Aorta (tissue), 5 donors: ENCODE results near the gene BRSK1. TPM values are rescaled to one million over a fixed set of nuclear protein-coding genes. Genes with fewer than 3 reads are reported as not detected.

Experiments
- ATAC-seq: fragments of 200-7000 bp; cut with Tn5 transposase; one replicate; pipeline ENCODE4 v1.9.1; 2022; ENCODE audit warnings: moderate library complexity; ENCODE audit not compliant: low FRiP score
- DNase-seq, 2 donors: peaks; one replicate each; pipeline ENCODE4 v3.0.0-alpha.2; 2020
- H3K27ac ChIP-seq, 2 donors: one replicate each; pipeline ENCODE4 v1.5.1; 2013; ENCODE audit warnings: low read length in 2 of 2, mild to moderate bottlenecking in 2 of 2, moderate library complexity in 2 of 2, control low read depth in 1 of 2, inconsistent platforms in 1 of 2, low read depth in 1 of 2
- H3K27me3 ChIP-seq, 2 donors: one replicate each; pipeline ENCODE4 v1.6.1; 2013; ENCODE audit warnings: control low read depth in 1 of 2, low read length in 1 of 2, mild to moderate bottlenecking in 1 of 2, moderate library complexity in 1 of 2; ENCODE audit not compliant: insufficient read depth in 2 of 2, control insufficient read depth in 1 of 2
- H3K36me3 ChIP-seq, 2 donors: one replicate each; pipeline ENCODE4 v1.6.1; 2013; ENCODE audit warnings: control low read depth in 1 of 2, low read length in 1 of 2, mild to moderate bottlenecking in 1 of 2; ENCODE audit not compliant: insufficient read depth in 2 of 2, control insufficient read depth in 1 of 2
- H3K4me1 ChIP-seq, 2 donors: one replicate each; pipeline ENCODE4 v1.6.1; 2013; ENCODE audit warnings: low read length in 2 of 2, control low read depth in 1 of 2, mild to moderate bottlenecking in 1 of 2, moderate library complexity in 1 of 2; ENCODE audit not compliant: insufficient read depth in 2 of 2, control insufficient read depth in 1 of 2
- H3K4me3 ChIP-seq, 2 donors: one replicate each; pipeline ENCODE4 v1.5.1; 2013; ENCODE audit warnings: low read length in 2 of 2, control low read depth in 1 of 2, mild to moderate bottlenecking in 1 of 2
- H3K9me3 ChIP-seq: one replicate; pipeline ENCODE4 v1.6.1; 2013; ENCODE audit warnings: mild to moderate bottlenecking, low read length; ENCODE audit not compliant: control insufficient read depth
- WGBS, 2 donors: extraction: QIAGEN DNeasy Blood & Tissue Kit; methylation state at CpG; one replicate each; pipeline ENCODE4 v1.1.7; 2013; 5-methylcytosine and 5-hydroxymethylcytosine counted together
- intact Hi-C, 2 donors: fragments of 100-400 bp; cut with DNase I; formaldehyde crosslinking; loops; one replicate each; pipeline versions ENCODE4 v1.14.2 to v1.15.0; 2022
- polyA plus RNA-seq, 2 donors: library from polyadenylated mRNA; stranded (reverse); fragments of 200-250 nt; gene quantifications; one replicate each; pipeline ENCODE4 v1.2.3, GENCODE V29; 2013
- total RNA-seq, 2 donors: library from RNA; stranded (reverse); fragmentation: NEBNext Ultra II Directional; extraction: Animal tissue kit (Norgen Biotek cat#: 25700); gene quantifications; one replicate each; pipeline ENCODE4 v1.2.1, GENCODE V29; 2021
- donor health status: healthy with polysubstance abuse.
- donor health status: Bipolar disorder and iron deficiency.
- donor health status: DM: no; HTN: no; CAD: no.
- donor health status: DM: no; HTN: no; CAD: no.
- donor health status: DM: yes; HTN: yes; CAD: no.

The BRSK1 gene
- total and polyA plus RNA-seq, 4 donors: 4.8 to 25.1 (median 16.3) TPM

- Histone ChIP-seq H3K27me3 (no peaks in the 10 kb centered on the region), H3K4me3 (no peak overlapping the region), H3K9me3 (no peaks in the 10 kb centered on the region), H3K27ac (no peak overlapping the region), H3K36me3 (peaks cover 0 to 2% of the 10 kb centered on the region in 2 donors), H3K4me1 (no peaks in the 10 kb centered on the region)
- DNase-seq: peak in 1 of 2 donors; percentile 40
- no peak for ATAC-seq
- 80 to 81% methylated on average over 14 of the region's 14 CpGs for WGBS, 2 donors
- intact Hi-C loops: no loop called here
Observed at GRCh38 chr19:55304980-55305379, 21.2 kb downstream of the BRSK1 start.

- peaks cover 0 to 2% of the 10 kb centered on the region in 2 donors for H3K36me3 ChIP-seq
- no peaks in the 10 kb centered on the region for H3K4me1 ChIP-seq
- intact Hi-C loops: no loop called here
- no peak overlapping the region for H3K4me3 ChIP-seq
- DNase-seq (no peak), ATAC-seq (no peak)
- H3K9me3 ChIP-seq: no peaks in the 10 kb centered on the region
- no peak overlapping the region for H3K27ac ChIP-seq
- 83% methylated on average over 9 of the region's 9 CpGs for WGBS, 2 donors
- H3K27me3 ChIP-seq: no peaks in the 10 kb centered on the region
Observed at GRCh38 chr19:55305491-55305890, 21.7 kb downstream of the BRSK1 start.

- DNase-seq (no peak), ATAC-seq (no peak)
- intact Hi-C loops: no loop called here
- Histone ChIP-seq H3K4me3 (no peak overlapping the region), H3K36me3 (peaks cover 0 to 2% of the 10 kb centered on the region in 2 donors), H3K27ac (no peak overlapping the region), H3K4me1 (no peaks in the 10 kb centered on the region), H3K27me3 (no peaks in the 10 kb centered on the region), H3K9me3 (no peaks in the 10 kb centered on the region)
- 92% methylated on average over 17 of the region's 17 CpGs for WGBS, 2 donors
Observed at GRCh38 chr19:55305983-55306562, 22.3 kb downstream of the BRSK1 start.

- peaks cover 0 to 2% of the 10 kb centered on the region in 2 donors for H3K36me3 ChIP-seq
- H3K27me3 ChIP-seq: no peaks in the 10 kb centered on the region
- no peak overlapping the region for H3K4me3 ChIP-seq
- H3K4me1 ChIP-seq: no peaks in the 10 kb centered on the region
- H3K9me3 ChIP-seq: no peaks in the 10 kb centered on the region
- no peak for ATAC-seq
- no peak for DNase-seq
- intact Hi-C loops: no loop called here
- WGBS, 2 donors: 82% methylated on average over 3 of the region's 3 CpGs
- no peak overlapping the region for H3K27ac ChIP-seq
Observed at GRCh38 chr19:55306712-55307111, 22.9 kb downstream of the BRSK1 start.

GRCh38 chr19:55308281-55308680 is 24.5 kb downstream of the BRSK1 start:
- DNase-seq: no peak
- 95% methylated on average over 10 to 11 of the region's 11 CpGs for WGBS, 2 donors
- intact Hi-C loops: no loop called here
- Histone ChIP-seq H3K27me3 (no peaks in the 10 kb centered on the region), H3K27ac (no peak overlapping the region), H3K9me3 (no peaks in the 10 kb centered on the region), H3K4me1 (no peaks in the 10 kb centered on the region), H3K36me3 (peaks cover 0 to 2% of the 10 kb centered on the region in 2 donors), H3K4me3 (no peak overlapping the region)
- ATAC-seq: no peak

GRCh38 chr19:55309448-55309847 is 25.7 kb downstream of the BRSK1 start:
- DNase-seq (no peak), ATAC-seq (no peak)
- Histone ChIP-seq H3K27ac (no peak overlapping the region), H3K27me3 (no peaks in the 10 kb centered on the region), H3K4me3 (no peak overlapping the region), H3K4me1 (no peaks in the 10 kb centered on the region), H3K36me3 (peaks cover 0 to 2% of the 10 kb centered on the region in 2 donors), H3K9me3 (no peaks in the 10 kb centered on the region)
- intact Hi-C loops: no loop called here
- WGBS, 2 donors: 80 to 85% methylated on average over 5 of the region's 5 CpGs

- DNase-seq (no peak), ATAC-seq (no peak)
- H3K9me3 ChIP-seq: no peaks in the 10 kb centered on the region
- intact Hi-C loops: no loop called here
- H3K4me1 ChIP-seq: no peaks in the 10 kb centered on the region
- H3K36me3 ChIP-seq: peaks cover 0 to 2% of the 10 kb centered on the region in 2 donors
- WGBS, 2 donors: 63 to 67% methylated on average over 7 of the region's 7 CpGs
- no peak overlapping the region for H3K4me3 ChIP-seq
- H3K27ac ChIP-seq: no peak overlapping the region
- H3K27me3 ChIP-seq: no peaks in the 10 kb centered on the region
Observed at GRCh38 chr19:55310498-55310897, 26.7 kb downstream of the BRSK1 start.

- no peaks in the 10 kb centered on the region for H3K27me3 ChIP-seq
- H3K4me3 ChIP-seq: no peak overlapping the region
- H3K4me1 ChIP-seq: no peaks in the 10 kb centered on the region
- intact Hi-C loops: no loop called here
- 88 to 90% methylated on average over 9 of the region's 9 CpGs for WGBS, 2 donors
- no peak overlapping the region for H3K27ac ChIP-seq
- ATAC-seq (no peak), DNase-seq (no peak)
- no peaks in the 10 kb centered on the region for H3K9me3 ChIP-seq
- no peaks in the 10 kb centered on the region for H3K36me3 ChIP-seq
Observed at GRCh38 chr19:55311397-55311796, 27.6 kb downstream of the BRSK1 start.

- Histone ChIP-seq H3K9me3 (no peaks in the 10 kb centered on the region), H3K4me3 (no peak overlapping the region), H3K27me3 (no peaks in the 10 kb centered on the region), H3K4me1 (no peaks in the 10 kb centered on the region), H3K27ac (no peak overlapping the region), H3K36me3 (no peaks in the 10 kb centered on the region)
- WGBS, 2 donors: 88 to 94% methylated on average over 18 of the region's 18 CpGs
- ATAC-seq (no peak), DNase-seq (no peak)
- intact Hi-C loops: no loop called here
Observed at GRCh38 chr19:55311797-55312196, 28.0 kb downstream of the BRSK1 start.
